ENCODE results near the gene LGI4. TPM values are rescaled to one million over a fixed set of nuclear protein-coding genes. Genes with fewer than 3 reads are reported as not detected.
"Not testable (repeated sequence)": the region's sequence is repeated elsewhere in the genome, so short reads cannot be mapped to it uniquely, and the experiment has no call there.

The LGI4 gene
- total RNA-seq, 1 donor: 0.31 TPM

GRCh38 chr19:35153701-35154524 lies 19.1 kb upstream of the LGI4 start:
- Histone ChIP-seq H3K27me3 (ENCODE audit: insufficient read depth, low read length) (no peaks in the 10 kb centered on the region), H3K4me3 (ENCODE audit: low read length) (peak overlapping the region; percentile 91), H3K4me1 (ENCODE audit: insufficient read depth, low read length) (peaks cover 51% of the 10 kb centered on the region), H3K9me3 (ENCODE audit: low read depth, low read length) (no peaks in the 10 kb centered on the region)

- peaks cover 49% of the 10 kb centered on the region for H3K4me1 ChIP-seq (ENCODE audit: insufficient read depth, low read length)
- not testable (repeated sequence) for H3K27me3 ChIP-seq (ENCODE audit: insufficient read depth, low read length); H3K9me3 ChIP-seq (ENCODE audit: low read depth, low read length); H3K4me3 ChIP-seq (ENCODE audit: low read length)
These were observed 18.3 kb upstream of the LGI4 start for GRCh38 chr19:35153129-35153522.

- Histone ChIP-seq H3K4me3 (ENCODE audit: low read length) (no peak overlapping the region), H3K27me3 (ENCODE audit: insufficient read depth, low read length) (no peaks in the 10 kb centered on the region), H3K4me1 (ENCODE audit: insufficient read depth, low read length) (peaks cover 43% of the 10 kb centered on the region), H3K9me3 (ENCODE audit: low read depth, low read length) (no peaks in the 10 kb centered on the region)
These were observed 16.6 kb upstream of the LGI4 start for GRCh38 chr19:35151273-35152065.

- no peak overlapping the region for H3K4me3 ChIP-seq (ENCODE audit: low read length)
- no peaks in the 10 kb centered on the region for H3K27me3 ChIP-seq (ENCODE audit: insufficient read depth, low read length)
- H3K9me3 ChIP-seq (ENCODE audit: low read depth, low read length): no peaks in the 10 kb centered on the region
- H3K4me1 ChIP-seq (ENCODE audit: insufficient read depth, low read length): peaks cover 33% of the 10 kb centered on the region
These were observed 15.6 kb upstream of the LGI4 start for GRCh38 chr19:35150445-35150844.

- no peaks in the 10 kb centered on the region for H3K9me3 ChIP-seq (ENCODE audit: low read depth, low read length)
- H3K27me3 ChIP-seq (ENCODE audit: insufficient read depth, low read length): no peaks in the 10 kb centered on the region
- peaks cover 39% of the 10 kb centered on the region for H3K4me1 ChIP-seq (ENCODE audit: insufficient read depth, low read length)
- no peak overlapping the region for H3K4me3 ChIP-seq (ENCODE audit: low read length)
These were observed 14.6 kb upstream of the LGI4 start for GRCh38 chr19:35149463-35149862.

GRCh38 chr19:35146746-35147459 lies 12.0 kb upstream of the LGI4 start:
- H3K4me3 ChIP-seq (ENCODE audit: low read length): no peak overlapping the region
- H3K4me1 ChIP-seq (ENCODE audit: insufficient read depth, low read length): peaks cover 36% of the 10 kb centered on the region
- peaks cover 12% of the 10 kb centered on the region for H3K27me3 ChIP-seq (ENCODE audit: insufficient read depth, low read length)
- no peaks in the 10 kb centered on the region for H3K9me3 ChIP-seq (ENCODE audit: low read depth, low read length)

- H3K4me1 ChIP-seq (ENCODE audit: insufficient read depth, low read length): peaks cover 46% of the 10 kb centered on the region
- H3K4me3 ChIP-seq (ENCODE audit: low read length): no peak overlapping the region
- H3K9me3 ChIP-seq (ENCODE audit: low read depth, low read length): no peaks in the 10 kb centered on the region
- peaks cover 14% of the 10 kb centered on the region for H3K27me3 ChIP-seq (ENCODE audit: insufficient read depth, low read length)
These were observed 10.0 kb upstream of the LGI4 start for GRCh38 chr19:35144600-35145436.

GRCh38 chr19:35144259-35144599 lies 9.4 kb upstream of the LGI4 start:
- Histone ChIP-seq H3K4me3 (ENCODE audit: low read length) (no peak overlapping the region), H3K9me3 (ENCODE audit: low read depth, low read length) (no peaks in the 10 kb centered on the region), H3K4me1 (ENCODE audit: insufficient read depth, low read length) (peaks cover 52% of the 10 kb centered on the region), H3K27me3 (ENCODE audit: insufficient read depth, low read length) (peaks cover 14% of the 10 kb centered on the region)

GRCh38 chr19:35143818-35144217 lies 9.0 kb upstream of the LGI4 start:
- H3K27me3 ChIP-seq (ENCODE audit: insufficient read depth, low read length): peaks cover 14% of the 10 kb centered on the region
- no peaks in the 10 kb centered on the region for H3K9me3 ChIP-seq (ENCODE audit: low read depth, low read length)
- peaks cover 55% of the 10 kb centered on the region for H3K4me1 ChIP-seq (ENCODE audit: insufficient read depth, low read length)
- H3K4me3 ChIP-seq (ENCODE audit: low read length): no peak overlapping the region

GRCh38 chr19:35143231-35143715 lies 8.4 kb upstream of the LGI4 start, which contains the start of gene FXYD7:
FXYD7 (plus strand) TSS chr19:35143255; CDS start chr19:35143334, 79 bp downstream.
- Histone ChIP-seq H3K27me3 (ENCODE audit: insufficient read depth, low read length) (peaks cover 14% of the 10 kb centered on the region), H3K4me3 (ENCODE audit: low read length) (no peak within 1 kb of the TSS), H3K9me3 (ENCODE audit: low read depth, low read length) (no peaks in the 10 kb centered on the region), H3K4me1 (ENCODE audit: insufficient read depth, low read length) (peaks cover 56% of the 10 kb centered on the region)

- Histone ChIP-seq H3K4me3 (ENCODE audit: low read length) (no peak overlapping the region), H3K27me3 (ENCODE audit: insufficient read depth, low read length) (peaks cover 14% of the 10 kb centered on the region), H3K4me1 (ENCODE audit: insufficient read depth, low read length) (peaks cover 56% of the 10 kb centered on the region), H3K9me3 (ENCODE audit: low read depth, low read length) (no peaks in the 10 kb centered on the region)
These were observed 7.9 kb upstream of the LGI4 start for GRCh38 chr19:35142606-35143230.

GRCh38 chr19:35141837-35142605 lies 7.2 kb upstream of the LGI4 start:
- H3K9me3 ChIP-seq (ENCODE audit: low read depth, low read length): no peaks in the 10 kb centered on the region
- peaks cover 53% of the 10 kb centered on the region for H3K4me1 ChIP-seq (ENCODE audit: insufficient read depth, low read length)
- H3K4me3 ChIP-seq (ENCODE audit: low read length): no peak overlapping the region
- H3K27me3 ChIP-seq (ENCODE audit: insufficient read depth, low read length): peaks cover 14% of the 10 kb centered on the region
